ENCODE results near the gene VIL1.

The VIL1 gene

GRCh38 chr2:218418717-218419458 lies at the start of gene VIL1:
VIL1 (plus strand) TSS chr2:218419123; CDS start chr2:218423779, 4,656 bp downstream.
- H3K27me3 ChIP-seq (ENCODE audit: low read depth, low read length), result no peaks in the 10 kb centered on the region
- no peaks in the 10 kb centered on the region for H3K4me1 ChIP-seq (ENCODE audit: control insufficient read depth in 1 of 2, insufficient read depth in 2 of 2, low read length in 2 of 2)
- H3K27ac ChIP-seq (ENCODE audit: low read length), result peak within 1 kb of the TSS; percentile 77

GRCh38 chr2:218369330-218369729 lies 49.6 kb upstream of the VIL1 start:
- Histone ChIP-seq H3K4me1 (ENCODE audit: control insufficient read depth in 1 of 2, insufficient read depth in 2 of 2, low read length in 2 of 2) (peaks cover 3 to 12% of the 10 kb centered on the region in 2 donors), H3K27me3 (ENCODE audit: low read depth, low read length) (no peaks in the 10 kb centered on the region), H3K27ac (ENCODE audit: low read length) (peak overlapping the region; percentile 57), H3K36me3 (ENCODE audit: control insufficient read depth in 1 of 2, insufficient read depth in 2 of 2, low read length in 2 of 2) (no peaks in the 10 kb centered on the region), H3K4me3 (ENCODE audit: low read depth in 1 of 2, low read length in 2 of 2) (peak overlapping the region in 1 of 2 donors; percentile 60), H3K9me3 (ENCODE audit: control insufficient read depth in 1 of 2, low read length in 2 of 2) (peaks cover 0 to 6% of the 10 kb centered on the region in 2 donors)

More at GRCh38 chr2:218418717-218419458, at the start of gene VIL1:
- Histone ChIP-seq H3K36me3 (ENCODE audit: control insufficient read depth in 1 of 2, insufficient read depth in 2 of 2, low read length in 2 of 2) (no peaks in the 10 kb centered on the region), H3K4me3 (ENCODE audit: low read depth in 1 of 2, low read length in 2 of 2) (peak within 1 kb of the TSS in 1 of 2 donors; percentile 33), H3K9me3 (ENCODE audit: control insufficient read depth in 1 of 2, low read length in 2 of 2) (no peaks in the 10 kb centered on the region)

- H3K36me3 ChIP-seq (ENCODE audit: control insufficient read depth in 1 of 2, insufficient read depth in 2 of 2, low read length in 2 of 2), result no peaks in the 10 kb centered on the region
- H3K4me1 ChIP-seq (ENCODE audit: control insufficient read depth in 1 of 2, insufficient read depth in 2 of 2, low read length in 2 of 2), result peaks cover 3 to 12% of the 10 kb centered on the region in 2 donors
- no peaks in the 10 kb centered on the region for H3K27me3 ChIP-seq (ENCODE audit: low read depth, low read length)
- peak overlapping the region; percentile 74 for H3K27ac ChIP-seq (ENCODE audit: low read length)
- no peak overlapping the region for H3K4me3 ChIP-seq (ENCODE audit: low read depth in 1 of 2, low read length in 2 of 2)
- H3K9me3 ChIP-seq (ENCODE audit: control insufficient read depth in 1 of 2, low read length in 2 of 2), result peaks cover 0 to 6% of the 10 kb centered on the region in 2 donors
Observed at GRCh38 chr2:218370410-218371063, 48.4 kb upstream of the VIL1 start.

- Histone ChIP-seq H3K9me3 (ENCODE audit: control insufficient read depth in 1 of 2, low read length in 2 of 2) (peaks cover 0 to under 1% of the 10 kb centered on the region in 2 donors), H3K27ac (ENCODE audit: low read length) (no peak overlapping the region), H3K4me3 (ENCODE audit: low read depth in 1 of 2, low read length in 2 of 2) (no peak overlapping the region), H3K4me1 (ENCODE audit: control insufficient read depth in 1 of 2, insufficient read depth in 2 of 2, low read length in 2 of 2) (peaks cover 3 to 12% of the 10 kb centered on the region in 2 donors), H3K27me3 (ENCODE audit: low read depth, low read length) (no peaks in the 10 kb centered on the region), H3K36me3 (ENCODE audit: control insufficient read depth in 1 of 2, insufficient read depth in 2 of 2, low read length in 2 of 2) (no peaks in the 10 kb centered on the region)
Observed at GRCh38 chr2:218371983-218372350, 47.0 kb upstream of the VIL1 start.

DNA sequence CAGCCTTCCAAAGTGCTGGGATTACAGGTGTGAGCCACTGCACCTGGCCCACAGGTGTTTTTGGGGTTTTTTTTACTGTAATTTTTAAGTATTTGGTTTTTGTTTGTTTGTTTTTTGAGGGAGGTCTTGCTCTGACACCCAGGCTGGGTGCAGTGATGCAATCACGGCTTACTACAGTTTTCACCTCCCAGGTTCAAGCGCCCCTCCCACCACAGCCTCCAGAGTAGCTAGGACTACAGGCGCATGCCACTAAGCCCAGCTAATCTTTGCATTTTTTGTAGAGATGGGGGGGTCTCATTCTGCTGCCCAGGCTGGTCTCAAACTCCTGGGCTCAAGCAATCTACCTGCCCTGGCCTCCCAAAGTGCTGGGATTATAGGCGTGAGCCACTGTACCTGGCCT lies 44.1 kb upstream of the VIL1 start:
- no peaks in the 10 kb centered on the region for H3K9me3 ChIP-seq (ENCODE audit: control insufficient read depth in 1 of 2, low read length in 2 of 2)
- peaks cover 0 to 5% of the 10 kb centered on the region in 2 donors for H3K4me1 ChIP-seq (ENCODE audit: control insufficient read depth in 1 of 2, insufficient read depth in 2 of 2, low read length in 2 of 2)
- no peak overlapping the region for H3K4me3 ChIP-seq (ENCODE audit: low read depth in 1 of 2, low read length in 2 of 2)
- no peaks in the 10 kb centered on the region for H3K36me3 ChIP-seq (ENCODE audit: control insufficient read depth in 1 of 2, insufficient read depth in 2 of 2, low read length in 2 of 2)
- no peak overlapping the region for H3K27ac ChIP-seq (ENCODE audit: low read length)
- H3K27me3 ChIP-seq (ENCODE audit: low read depth, low read length), result no peaks in the 10 kb centered on the region

DNA sequence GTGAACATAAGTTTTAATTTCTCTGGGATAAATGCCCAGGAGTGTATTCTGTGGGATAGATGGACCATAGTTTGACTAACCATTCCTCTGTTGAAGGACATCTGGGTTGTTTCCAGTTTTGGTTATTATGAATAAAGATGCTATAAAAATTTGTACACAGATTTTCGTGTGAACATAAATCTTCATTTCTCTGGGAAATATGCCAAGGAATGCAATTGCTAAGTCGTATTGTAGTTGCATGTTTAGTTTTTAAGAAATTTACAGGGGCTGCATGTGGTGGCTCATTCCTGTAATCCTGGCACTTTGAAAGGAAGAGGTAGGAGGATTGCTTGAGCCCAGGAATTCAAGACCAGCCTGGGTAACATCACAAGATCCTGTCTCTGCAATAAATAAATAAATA lies 43.7 kb upstream of the VIL1 start:
- H3K9me3 ChIP-seq (ENCODE audit: control insufficient read depth in 1 of 2, low read length in 2 of 2), result no peaks in the 10 kb centered on the region
- peaks cover 0 to 2% of the 10 kb centered on the region in 2 donors for H3K4me1 ChIP-seq (ENCODE audit: control insufficient read depth in 1 of 2, insufficient read depth in 2 of 2, low read length in 2 of 2)
- no peak overlapping the region for H3K4me3 ChIP-seq (ENCODE audit: low read depth in 1 of 2, low read length in 2 of 2)
- H3K36me3 ChIP-seq (ENCODE audit: control insufficient read depth in 1 of 2, insufficient read depth in 2 of 2, low read length in 2 of 2), result no peaks in the 10 kb centered on the region
- H3K27ac ChIP-seq (ENCODE audit: low read length), result no peak overlapping the region
- no peaks in the 10 kb centered on the region for H3K27me3 ChIP-seq (ENCODE audit: low read depth, low read length)

GRCh38 chr2:218378053-218378452 lies 40.9 kb upstream of the VIL1 start:
- no peaks in the 10 kb centered on the region for H3K4me1 ChIP-seq (ENCODE audit: control insufficient read depth in 1 of 2, insufficient read depth in 2 of 2, low read length in 2 of 2)
- no peaks in the 10 kb centered on the region for H3K27me3 ChIP-seq (ENCODE audit: low read depth, low read length)
- H3K36me3 ChIP-seq (ENCODE audit: control insufficient read depth in 1 of 2, insufficient read depth in 2 of 2, low read length in 2 of 2), result no peaks in the 10 kb centered on the region
- no peak overlapping the region for H3K27ac ChIP-seq (ENCODE audit: low read length)
- H3K9me3 ChIP-seq (ENCODE audit: control insufficient read depth in 1 of 2, low read length in 2 of 2), result no peaks in the 10 kb centered on the region
- no peak overlapping the region for H3K4me3 ChIP-seq (ENCODE audit: low read depth in 1 of 2, low read length in 2 of 2)

GRCh38 chr2:218381916-218382366 lies 37.0 kb upstream of the VIL1 start, which contains the start of gene SLC11A1:
SLC11A1 (plus strand) TSS chr2:218382273; CDS start chr2:218382369, 96 bp downstream.
- H3K36me3 ChIP-seq (ENCODE audit: control insufficient read depth in 1 of 2, insufficient read depth in 2 of 2, low read length in 2 of 2), result no peaks in the 10 kb centered on the region
- H3K27me3 ChIP-seq (ENCODE audit: low read depth, low read length), result no peaks in the 10 kb centered on the region
- H3K4me3 ChIP-seq (ENCODE audit: low read depth in 1 of 2, low read length in 2 of 2), result peak within 1 kb of the TSS; percentile 23 to 45
- H3K4me1 ChIP-seq (ENCODE audit: control insufficient read depth in 1 of 2, insufficient read depth in 2 of 2, low read length in 2 of 2), result no peaks in the 10 kb centered on the region
- peak within 1 kb of the TSS; percentile 51 for H3K27ac ChIP-seq (ENCODE audit: low read length)
- H3K9me3 ChIP-seq (ENCODE audit: control insufficient read depth in 1 of 2, low read length in 2 of 2), result no peaks in the 10 kb centered on the region

DNA sequence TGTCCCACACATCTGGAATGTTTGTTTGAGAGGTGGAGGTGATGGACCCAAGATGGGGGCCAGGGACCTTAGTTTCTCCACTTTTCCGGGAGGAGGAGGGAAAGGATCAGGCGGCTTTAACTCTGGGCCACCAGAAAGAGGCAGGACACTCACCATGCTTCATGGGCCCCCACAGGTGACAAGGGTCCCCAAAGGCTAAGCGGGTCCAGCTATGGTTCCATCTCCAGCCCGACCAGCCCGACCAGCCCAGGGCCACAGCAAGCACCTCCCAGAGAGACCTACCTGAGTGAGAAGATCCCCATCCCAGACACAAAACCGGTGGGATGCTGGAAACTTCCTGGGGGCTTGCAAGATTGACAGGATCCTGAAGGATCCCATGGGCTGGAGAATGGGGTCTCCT lies 36.1 kb upstream of the VIL1 start:
- H3K27me3 ChIP-seq (ENCODE audit: low read depth, low read length), result no peaks in the 10 kb centered on the region
- peak overlapping the region; percentile 23 to 45 for H3K4me3 ChIP-seq (ENCODE audit: low read depth in 1 of 2, low read length in 2 of 2)
- peaks cover 0 to 4% of the 10 kb centered on the region in 2 donors for H3K4me1 ChIP-seq (ENCODE audit: control insufficient read depth in 1 of 2, insufficient read depth in 2 of 2, low read length in 2 of 2)
- H3K27ac ChIP-seq (ENCODE audit: low read length), result peak overlapping the region; percentile 51
- H3K36me3 ChIP-seq (ENCODE audit: control insufficient read depth in 1 of 2, insufficient read depth in 2 of 2, low read length in 2 of 2), result no peaks in the 10 kb centered on the region
- no peaks in the 10 kb centered on the region for H3K9me3 ChIP-seq (ENCODE audit: control insufficient read depth in 1 of 2, low read length in 2 of 2)

- H3K9me3 ChIP-seq (ENCODE audit: control insufficient read depth in 1 of 2, low read length in 2 of 2), result no peaks in the 10 kb centered on the region
- peak overlapping the region in 1 of 2 donors; percentile 35 for H3K4me3 ChIP-seq (ENCODE audit: low read depth in 1 of 2, low read length in 2 of 2)
- no peaks in the 10 kb centered on the region for H3K27me3 ChIP-seq (ENCODE audit: low read depth, low read length)
- H3K4me1 ChIP-seq (ENCODE audit: control insufficient read depth in 1 of 2, insufficient read depth in 2 of 2, low read length in 2 of 2), result peaks cover 0 to 6% of the 10 kb centered on the region in 2 donors
- no peak overlapping the region for H3K27ac ChIP-seq (ENCODE audit: low read length)
- no peaks in the 10 kb centered on the region for H3K36me3 ChIP-seq (ENCODE audit: control insufficient read depth in 1 of 2, insufficient read depth in 2 of 2, low read length in 2 of 2)
Observed at GRCh38 chr2:218383892-218384519, 34.9 kb upstream of the VIL1 start.

DNA sequence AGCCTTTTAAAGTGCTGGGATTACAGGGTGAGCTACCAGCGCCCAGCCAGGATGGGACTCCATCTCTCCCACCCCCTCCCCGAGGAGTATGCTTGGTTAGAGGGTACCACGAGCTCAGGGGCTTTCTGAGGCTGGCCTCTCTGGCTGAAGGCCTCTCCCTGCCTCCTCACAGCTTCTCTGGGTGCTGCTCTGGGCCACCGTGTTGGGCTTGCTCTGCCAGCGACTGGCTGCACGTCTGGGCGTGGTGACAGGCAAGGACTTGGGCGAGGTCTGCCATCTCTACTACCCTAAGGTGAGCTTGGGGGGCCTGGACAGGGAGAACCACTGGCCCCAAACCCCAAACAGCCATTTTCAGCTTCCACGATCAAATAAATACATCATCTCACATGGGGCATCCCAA lies 33.9 kb upstream of the VIL1 start:
- Histone ChIP-seq H3K36me3 (ENCODE audit: control insufficient read depth in 1 of 2, insufficient read depth in 2 of 2, low read length in 2 of 2) (no peaks in the 10 kb centered on the region), H3K9me3 (ENCODE audit: control insufficient read depth in 1 of 2, low read length in 2 of 2) (no peaks in the 10 kb centered on the region), H3K27me3 (ENCODE audit: low read depth, low read length) (no peaks in the 10 kb centered on the region), H3K4me1 (ENCODE audit: control insufficient read depth in 1 of 2, insufficient read depth in 2 of 2, low read length in 2 of 2) (peaks cover 0 to 6% of the 10 kb centered on the region in 2 donors), H3K4me3 (ENCODE audit: low read depth in 1 of 2, low read length in 2 of 2) (no peak overlapping the region), H3K27ac (ENCODE audit: low read length) (no peak overlapping the region)
